Measurements from ENCODE around the gene RAB39A.
"Not testable (repeated sequence)": the region's sequence is repeated elsewhere in the genome, so short reads cannot be mapped to it uniquely, and the experiment has no call there.

The RAB39A gene

GRCh38 chr11:107928046-107928766, at the start of gene RAB39A:
TSS of gene RAB39A (plus strand) at chr11:107928448. CDS start at chr11:107928569, 121 bp downstream.
- peak; percentile 95 to 96 for DNase-seq

- not testable (repeated sequence) for DNase-seq
Measured at GRCh38 chr11:107881471-107881870, 46.8 kb upstream of the RAB39A start.

- DNase-seq = no peak
Measured at GRCh38 chr11:107882095-107882820, 46.0 kb upstream of the RAB39A start.

- peak; percentile 34 to 41 for DNase-seq
Measured at GRCh38 chr11:107898270-107898669, 30.0 kb upstream of the RAB39A start.

- DNase-seq = no peak
Measured at GRCh38 chr11:107908211-107908610, 20.0 kb upstream of the RAB39A start.

- DNase-seq = not testable (repeated sequence)
Measured at GRCh38 chr11:107912415-107912814, 15.8 kb upstream of the RAB39A start.

GRCh38 chr11:107915229-107915628, 13.0 kb upstream of the RAB39A start:
- DNase-seq = no peak

- DNase-seq = peak; percentile 16 to 46
Measured at GRCh38 chr11:107916671-107917241, 11.5 kb upstream of the RAB39A start.

GRCh38 chr11:107921997-107922396, 6.3 kb upstream of the RAB39A start:
- no peak for DNase-seq

GRCh38 chr11:107923519-107923918, 4.7 kb upstream of the RAB39A start:
- not testable (repeated sequence) for DNase-seq

- no peak for DNase-seq
Measured at GRCh38 chr11:107924306-107924705, 3.9 kb upstream of the RAB39A start.

GRCh38 chr11:107927559-107927958, 689 bp upstream of the RAB39A start:
- DNase-seq = no peak

GRCh38 chr11:107928767-107929507, 689 bp downstream of the RAB39A start:
- peak; percentile 74 to 78 for DNase-seq

GRCh38 chr11:107929611-107930200, 1.5 kb downstream of the RAB39A start:
- peak; percentile 92 to 96 for DNase-seq

GRCh38 chr11:107931206-107931605, 3.0 kb downstream of the RAB39A start:
- DNase-seq = no peak

- no peak for DNase-seq
Measured at GRCh38 chr11:107947904-107948303, 19.7 kb downstream of the RAB39A start.

- DNase-seq = not testable (repeated sequence)
Measured at GRCh38 chr11:107948328-107948727, 20.1 kb downstream of the RAB39A start.

- DNase-seq = no peak
Measured at GRCh38 chr11:107951155-107951554, 22.9 kb downstream of the RAB39A start.

- DNase-seq = peak; percentile 14 to 57
Measured at GRCh38 chr11:107953446-107953845, 25.2 kb downstream of the RAB39A start.

- DNase-seq = no peak
Measured at GRCh38 chr11:107956543-107956942, 28.3 kb downstream of the RAB39A start.

GRCh38 chr11:107957109-107957588, 28.9 kb downstream of the RAB39A start:
- DNase-seq = peak; percentile 87 to 93

GRCh38 chr11:107961480-107961879, 33.2 kb downstream of the RAB39A start:
- no peak for DNase-seq

Data from inflammatory macrophage treated with lipopolysaccharide for 1 hour (primary cell).